Tibial nerve (tissue), 4 donors: ENCODE measurements around the gene RSPH1. TPM values are rescaled to one million over a fixed set of nuclear protein-coding genes. Genes with fewer than 3 reads are reported as not detected.

ENCODE experiments used
- DNase-seq, 2 donors: peaks; one replicate each; pipeline ENCODE4 v3.0.0-alpha.2; 2019; ENCODE audit warnings: low spot score in 2 of 2
- H3K27ac ChIP-seq, 4 donors: fragments of 200-600 bp; sonication (generic) in 3 of 4; one replicate each; pipeline ENCODE4 v1.5.1; 2017 to 2019; ENCODE audit warnings: mild to moderate bottlenecking in 1 of 4
- H3K27me3 ChIP-seq, 2 donors: fragments of 200-600 bp; sonication (generic) in 1 of 2; one replicate each; pipeline versions ENCODE4 v1.5.1 to v1.6.0; 2017 to 2019
- H3K36me3 ChIP-seq, 3 donors: fragments of 200-600 bp; sonication (generic); one replicate each; pipeline ENCODE4 v1.5.1; 2018 to 2019
- H3K4me1 ChIP-seq, 4 donors: fragments of 200-600 bp; sonication (generic) in 3 of 4; one replicate each; pipeline ENCODE4 v1.5.1; 2017 to 2019
- H3K4me3 ChIP-seq, 4 donors: fragments of 200-600 bp; sonication (generic) in 3 of 4; one replicate each; pipeline ENCODE4 v1.5.1; 2017 to 2019; ENCODE audit warnings: mild to moderate bottlenecking in 1 of 4, moderate library complexity in 1 of 4
- H3K9me3 ChIP-seq, 4 donors: fragments of 200-600 bp; sonication (generic) in 3 of 4; one replicate each; pipeline ENCODE4 v1.5.1; 2017 to 2019
- CTCF ChIP-seq, 5 experiments: fragments of 200-600 bp in 3 of 5; fragments of 450-650 bp in 2 of 5; sonication (generic) in 3 of 5; IDR thresholded peaks; one replicate each; pipeline ENCODE4 v1.5.1; 2016 to 2019; ENCODE audit warnings: antibody characterized with exemption in 5 of 5, mild to moderate bottlenecking in 3 of 5, moderate library complexity in 2 of 5
- EP300 ChIP-seq, 2 donors: sonication (generic); formaldehyde crosslinking; IDR thresholded peaks; one replicate each; pipeline ENCODE4 v1.6.1; 2017; ENCODE audit warnings: antibody characterized with exemption in 2 of 2, mild to moderate bottlenecking in 1 of 2
- POLR2A ChIP-seq, 2 donors: fragments of 450-650 bp; IDR thresholded peaks; one replicate each; pipeline ENCODE4 v1.6.1; 2017; ENCODE audit warnings: antibody characterized with exemption in 2 of 2, mild to moderate bottlenecking in 2 of 2, moderate library complexity in 2 of 2
- WGBS, 2 donors: methylation state at CpG; one replicate each; pipeline ENCODE4 v1.1.5; 2018; 5-methylcytosine and 5-hydroxymethylcytosine counted together
- total RNA-seq, 4 donors: library from RNA; depleted of rRNA; stranded (reverse); fragments of >200 nt; gene quantifications; one replicate each; pipeline ENCODE4 v1.1.0, GENCODE V29; 2016

The RSPH1 gene
- 1 to 10 TPM in 1 of 4 donors, under 1 TPM in 1, not detected in 2; 0.21 to 1.7 TPM for total RNA-seq

GRCh38 chr21:42496120-42496838 lies at the start of gene RSPH1:
TSS of gene RSPH1 (minus strand) at chr21:42496224. CDS start at chr21:42496186, 38 bp downstream.
- WGBS, 2 donors = 0 to 1% methylated on average over 21 to 48 of the region's 58 CpGs
- TF ChIP-seq POLR2A (IDR thresholded peaks at IDR 0.05) (peak; percentile 83 to 96), CTCF (IDR thresholded peaks at IDR 0.05) (no peak), EP300 (IDR thresholded peaks at IDR 0.05) (peak; percentile 89 to 95)
- peak within 1 kb of the TSS; percentile 83 to 94 (median 90) for H3K27ac ChIP-seq

GRCh38 chr21:42545745-42546144 lies 49.7 kb upstream of the RSPH1 start:
- TF ChIP-seq CTCF (IDR thresholded peaks at IDR 0.05) (no peak), POLR2A (IDR thresholded peaks at IDR 0.05) (no peak), EP300 (IDR thresholded peaks at IDR 0.05) (no peak)
- Histone ChIP-seq H3K4me3 (no peak overlapping the region), H3K27ac (no peak overlapping the region), H3K4me1 (no peaks in the 10 kb centered on the region), H3K9me3 (no peaks in the 10 kb centered on the region), H3K36me3 (peaks cover 0 to 94% (median 13%) of the 10 kb centered on the region in 3 donors), H3K27me3 (no peaks in the 10 kb centered on the region)
- WGBS, 2 donors = 89 to 92% methylated on average over 2 to 5 of the region's 8 CpGs
- no peak for DNase-seq

More at GRCh38 chr21:42496120-42496838, at the start of gene RSPH1:
- peak; percentile 99 for DNase-seq
- Histone ChIP-seq H3K4me3 (peak within 1 kb of the TSS; percentile 62 to 73 (median 72)), H3K9me3 (no peaks in the 10 kb centered on the region), H3K4me1 (peaks cover 0 to 11% (median 4%) of the 10 kb centered on the region in 4 donors), H3K27me3 (no peaks in the 10 kb centered on the region), H3K36me3 (no peaks in the 10 kb centered on the region)

- H3K27ac ChIP-seq = no peak overlapping the region
- DNase-seq = no peak
- no peaks in the 10 kb centered on the region for H3K9me3 ChIP-seq
- H3K27me3 ChIP-seq = no peaks in the 10 kb centered on the region
- H3K36me3 ChIP-seq = peaks cover 0 to 94% (median 13%) of the 10 kb centered on the region in 3 donors
- WGBS, 2 donors = 84 to 88% methylated on average over 3 to 4 of the region's 4 CpGs
- TF ChIP-seq EP300 (IDR thresholded peaks at IDR 0.05) (no peak), POLR2A (IDR thresholded peaks at IDR 0.05) (no peak)
- H3K4me3 ChIP-seq = no peak overlapping the region
- H3K4me1 ChIP-seq = no peaks in the 10 kb centered on the region
These were observed 49.3 kb upstream of the RSPH1 start for GRCh38 chr21:42545317-42545716.

- TF ChIP-seq CTCF (IDR thresholded peaks at IDR 0.05) (no peak), POLR2A (IDR thresholded peaks at IDR 0.05) (no peak), EP300 (IDR thresholded peaks at IDR 0.05) (no peak)
- Histone ChIP-seq H3K36me3 (peaks cover 0 to 98% (median 13%) of the 10 kb centered on the region in 3 donors), H3K4me1 (no peaks in the 10 kb centered on the region), H3K4me3 (no peak overlapping the region), H3K9me3 (no peaks in the 10 kb centered on the region), H3K27ac (no peak overlapping the region), H3K27me3 (no peaks in the 10 kb centered on the region)
- 85 to 87% methylated on average over 8 of the region's 8 CpGs for WGBS, 2 donors
- DNase-seq = no peak
These were observed 48.5 kb upstream of the RSPH1 start for GRCh38 chr21:42544544-42544943.

- Histone ChIP-seq H3K4me1 (no peaks in the 10 kb centered on the region), H3K27ac (no peak overlapping the region), H3K27me3 (no peaks in the 10 kb centered on the region), H3K36me3 (peaks cover 0 to 90% (median 13%) of the 10 kb centered on the region in 3 donors), H3K9me3 (no peaks in the 10 kb centered on the region), H3K4me3 (no peak overlapping the region)
- WGBS, 2 donors = 87 to 89% methylated on average over 25 of the region's 25 CpGs
- no peak for DNase-seq
- TF ChIP-seq EP300 (IDR thresholded peaks at IDR 0.05) (no peak), POLR2A (IDR thresholded peaks at IDR 0.05) (no peak), CTCF (IDR thresholded peaks at IDR 0.05) (no peak)
These were observed 47.3 kb upstream of the RSPH1 start for GRCh38 chr21:42543106-42543847.
